Measurements from ENCODE around the gene KLF12.

KLF12 gene

DNA sequence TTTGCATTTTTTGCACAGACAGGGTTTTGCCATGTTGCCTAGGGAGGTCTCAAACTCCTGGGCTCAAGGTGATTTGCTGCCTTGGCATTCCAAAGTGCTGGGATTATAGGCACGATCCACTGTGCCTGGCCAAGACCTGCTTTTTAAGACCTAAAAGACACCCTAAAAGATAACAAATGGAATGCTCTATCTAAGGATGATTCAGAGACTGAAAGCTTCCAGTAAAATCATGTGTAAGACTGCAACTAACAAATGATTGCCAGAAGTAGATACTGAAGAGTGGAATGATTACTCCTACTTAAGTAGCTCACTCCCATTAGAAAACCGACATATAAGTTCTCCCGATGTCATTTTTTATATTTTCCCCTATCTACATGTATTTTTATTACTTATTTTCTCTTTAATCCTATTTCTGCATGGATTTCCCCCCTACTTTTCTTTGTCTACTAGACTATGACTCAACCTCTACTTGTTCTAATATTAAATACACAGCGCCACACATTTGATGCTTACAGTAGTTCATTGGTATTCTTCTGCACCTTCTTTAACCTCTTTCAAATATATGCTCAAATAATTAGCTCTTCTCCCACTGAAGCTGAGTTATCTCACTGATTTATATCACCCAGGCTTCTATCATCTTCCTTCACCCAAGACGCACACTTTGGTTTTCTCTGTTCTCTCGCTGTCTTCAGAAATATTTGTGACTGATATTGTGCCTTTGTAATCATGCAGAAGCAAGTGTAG, 32.2 kb upstream of the KLF12 start:
- no peak overlapping the region for H3K4me3 ChIP-seq (ENCODE audit: low read depth, low read length)
- TF ChIP-seq, protein P1, sequence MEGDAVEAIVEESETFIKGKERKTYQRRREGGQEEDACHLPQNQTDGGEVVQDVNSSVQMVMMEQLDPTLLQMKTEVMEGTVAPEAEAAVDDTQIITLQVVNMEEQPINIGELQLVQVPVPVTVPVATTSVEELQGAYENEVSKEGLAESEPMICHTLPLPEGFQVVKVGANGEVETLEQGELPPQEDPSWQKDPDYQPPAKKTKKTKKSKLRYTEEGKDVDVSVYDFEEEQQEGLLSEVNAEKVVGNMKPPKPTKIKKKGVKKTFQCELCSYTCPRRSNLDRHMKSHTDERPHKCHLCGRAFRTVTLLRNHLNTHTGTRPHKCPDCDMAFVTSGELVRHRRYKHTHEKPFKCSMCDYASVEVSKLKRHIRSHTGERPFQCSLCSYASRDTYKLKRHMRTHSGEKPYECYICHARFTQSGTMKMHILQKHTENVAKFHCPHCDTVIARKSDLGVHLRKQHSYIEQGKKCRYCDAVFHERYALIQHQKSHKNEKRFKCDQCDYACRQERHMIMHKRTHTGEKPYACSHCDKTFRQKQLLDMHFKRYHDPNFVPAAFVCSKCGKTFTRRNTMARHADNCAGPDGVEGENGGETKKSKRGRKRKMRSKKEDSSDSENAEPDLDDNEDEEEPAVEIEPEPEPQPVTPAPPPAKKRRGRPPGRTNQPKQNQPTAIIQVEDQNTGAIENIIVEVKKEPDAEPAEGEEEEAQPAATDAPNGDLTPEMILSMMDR (IDR thresholded peaks at IDR 0.05; ENCODE audit: low read depth, low read length): no peak

DNA sequence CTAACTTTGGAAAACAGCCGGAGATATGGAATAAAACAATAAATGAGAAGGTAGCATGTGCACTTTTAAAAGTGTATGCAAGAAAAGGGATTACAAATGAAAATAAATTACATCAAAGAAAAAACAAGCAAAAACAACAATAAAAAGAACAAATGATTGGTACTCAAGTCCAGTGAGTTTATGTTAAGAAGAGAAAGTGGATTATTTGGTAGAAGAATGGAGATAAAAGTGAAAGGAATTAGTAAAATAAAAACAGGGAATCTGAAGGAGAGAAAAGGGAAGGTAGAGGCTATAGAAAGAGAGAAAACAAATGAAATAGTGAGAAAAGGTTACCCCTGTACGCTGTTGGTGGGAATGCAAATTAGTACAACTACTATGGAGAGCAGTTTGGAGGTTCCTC, 28.6 kb upstream of the KLF12 start:
- TF ChIP-seq, protein P1 (IDR thresholded peaks at IDR 0.05; ENCODE audit: low read depth, low read length): no peak
- H3K4me3 ChIP-seq (ENCODE audit: low read depth, low read length): no peak overlapping the region

DNA sequence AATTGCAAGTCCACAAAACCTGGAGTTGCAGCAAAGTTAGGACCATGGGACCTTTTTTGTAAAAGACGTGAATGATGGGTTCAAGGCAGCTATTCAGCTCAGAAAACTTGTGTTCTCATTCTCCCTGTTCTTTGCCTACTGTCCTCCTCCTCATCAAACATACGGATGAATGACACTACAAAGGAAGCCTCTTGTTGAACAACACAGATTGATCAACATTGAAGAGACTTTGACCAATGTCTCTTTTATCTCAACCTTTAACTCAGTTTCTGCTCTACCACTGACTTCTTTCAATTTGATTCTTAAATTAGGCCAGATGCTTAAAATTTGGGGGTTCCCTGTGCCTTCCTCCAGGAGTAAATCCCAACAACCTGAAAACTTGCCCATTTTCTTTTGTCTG, 27.9 kb upstream of the KLF12 start:
- no peak overlapping the region for H3K4me3 ChIP-seq (ENCODE audit: low read depth, low read length)
- TF ChIP-seq, protein P1 (IDR thresholded peaks at IDR 0.05; ENCODE audit: low read depth, low read length): no peak

DNA sequence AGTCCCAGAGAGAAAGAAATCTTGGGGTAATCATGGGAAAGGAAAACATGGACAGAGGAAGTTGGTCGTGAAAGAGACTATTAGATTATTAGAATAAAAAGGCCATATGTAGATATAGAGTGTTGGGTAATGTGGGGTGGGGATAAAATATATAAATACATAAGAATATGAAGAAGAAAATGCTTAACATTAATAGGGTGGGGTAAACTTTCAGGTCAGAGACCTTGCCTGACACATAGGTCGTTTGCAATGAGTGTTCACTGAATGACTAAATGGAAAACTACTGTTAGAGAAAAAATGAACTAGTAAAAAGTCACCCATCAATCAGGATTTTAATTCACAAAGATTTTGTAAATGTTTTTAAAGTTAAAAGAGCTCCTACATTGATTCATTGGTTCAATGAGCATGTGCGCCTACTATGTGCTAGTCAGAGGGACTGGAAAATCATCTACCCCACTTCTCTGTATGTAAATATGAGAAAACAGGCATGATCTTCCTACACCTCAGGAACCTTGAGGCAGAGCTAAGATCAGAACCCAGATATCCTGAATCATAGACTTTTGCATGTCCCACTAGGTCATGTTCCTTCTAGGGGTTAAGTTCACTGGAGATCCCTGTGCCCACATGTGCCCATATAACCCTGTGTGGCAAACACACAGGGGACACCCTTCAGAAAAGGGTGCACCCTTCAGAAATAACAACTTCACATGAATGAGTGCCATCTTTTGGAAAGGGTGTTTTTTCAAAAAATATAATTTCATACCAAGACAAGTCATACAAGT, 24.6 kb upstream of the KLF12 start:
- H3K4me3 ChIP-seq (ENCODE audit: low read depth, low read length): no peak overlapping the region
- TF ChIP-seq, protein P1 (IDR thresholded peaks at IDR 0.05; ENCODE audit: low read depth, low read length): no peak

DNA sequence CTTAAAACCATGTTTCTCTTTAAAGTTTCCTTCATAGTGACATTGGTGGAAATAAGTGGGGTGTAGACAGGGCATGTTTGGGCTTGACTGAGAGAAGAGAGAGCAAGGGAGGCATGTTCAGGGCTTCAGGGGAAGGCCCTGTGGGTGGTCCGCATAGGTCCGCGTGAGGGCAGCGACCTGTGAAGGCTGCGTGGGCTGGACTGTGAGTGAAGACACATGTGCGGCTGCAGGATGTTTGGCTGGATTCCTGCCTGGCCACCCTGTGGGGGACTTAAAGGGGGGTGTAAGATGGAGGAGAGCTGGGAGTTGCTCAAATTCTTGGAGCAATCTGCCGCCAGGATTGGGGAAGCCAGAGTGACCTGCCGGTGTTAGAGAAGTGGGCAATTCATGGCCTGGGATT, 23.8 kb upstream of the KLF12 start:
- TF ChIP-seq, protein P1 (IDR thresholded peaks at IDR 0.05; ENCODE audit: low read depth, low read length): no peak

DNA sequence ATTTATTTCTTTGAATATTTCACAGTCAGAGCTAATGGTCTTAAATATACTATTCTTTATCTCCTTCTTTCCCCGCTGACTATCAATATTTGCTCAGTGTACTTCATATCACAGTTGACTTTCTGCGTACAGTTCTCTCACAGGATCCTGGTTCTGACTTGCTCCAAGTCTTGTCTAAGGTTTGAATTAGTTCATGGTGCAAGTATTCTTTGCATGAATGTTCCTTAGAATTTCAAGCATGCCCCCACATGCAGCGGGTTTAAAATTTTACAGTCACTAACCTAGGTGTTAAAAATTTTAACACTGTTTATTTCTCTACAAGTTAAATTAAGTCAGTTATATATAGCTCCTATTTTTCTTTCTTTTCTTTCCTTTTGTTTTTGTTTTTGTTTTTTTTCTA, 20.8 kb upstream of the KLF12 start:
- TF ChIP-seq, protein P1 (IDR thresholded peaks at IDR 0.05; ENCODE audit: low read depth, low read length): no peak
- no peak overlapping the region for H3K4me3 ChIP-seq (ENCODE audit: low read depth, low read length)

More for the DNA sequence above, 23.8 kb upstream of the KLF12 start:
- H3K4me3 ChIP-seq (ENCODE audit: low read depth, low read length): no peak overlapping the region

DNA sequence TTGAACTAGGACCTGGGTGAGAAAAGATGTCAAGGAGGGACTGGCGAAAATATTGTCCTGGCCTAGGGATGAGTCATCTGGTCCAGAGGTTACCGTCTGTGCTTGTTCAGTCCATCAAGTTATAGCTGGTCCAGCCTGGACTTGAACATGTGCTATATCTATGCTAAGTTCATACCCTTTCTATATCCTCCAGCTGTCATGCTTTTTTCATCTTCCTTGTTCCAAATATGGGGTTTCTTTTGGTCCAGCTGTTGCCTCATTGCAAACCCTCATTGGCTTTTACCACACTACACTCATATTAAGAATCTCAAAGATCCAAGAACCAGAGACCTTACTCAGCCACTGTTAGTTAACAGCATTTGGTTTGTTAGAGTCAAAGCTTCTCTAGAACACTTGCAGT, 19.1 kb upstream of the KLF12 start:
- no peak overlapping the region for H3K4me3 ChIP-seq (ENCODE audit: low read depth, low read length)

More for the DNA sequence above, 19.1 kb upstream of the KLF12 start:
- TF ChIP-seq, protein P1 (IDR thresholded peaks at IDR 0.05; ENCODE audit: low read depth, low read length): no peak
